Activated T-helper 1 cell treated with Interleukin-2 at 50 U/mL for 16 hours (primary cell): ENCODE measurements around the gene SOBP.
"Not testable (repeated sequence)": the region's sequence is repeated elsewhere in the genome, so short reads cannot be mapped to it uniquely, and the experiment has no call there.

Source experiments
- DNase-seq: peaks from one replicate; pipeline ENCODE4 v3.0.0-alpha.2; 2020; ENCODE audit warnings: low read depth

SOBP gene

GRCh38 chr6:107489636-107490565 is at the start of gene SOBP:
Gene SOBP (plus strand): TSS chr6:107490117. CDS start chr6:107490617, 500 bp downstream.
- no peak for DNase-seq

GRCh38 chr6:107440936-107441335 is 49.0 kb upstream of the SOBP start:
- DNase-seq = no peak

- no peak for DNase-seq
These were observed 48.2 kb upstream of the SOBP start for GRCh38 chr6:107441682-107442081.

GRCh38 chr6:107442938-107443607 is 46.8 kb upstream of the SOBP start:
- no peak for DNase-seq

GRCh38 chr6:107443608-107444267 is 46.2 kb upstream of the SOBP start:
- no peak for DNase-seq

- no peak for DNase-seq
These were observed 45.6 kb upstream of the SOBP start for GRCh38 chr6:107444277-107444676.

GRCh38 chr6:107447663-107448216 is 42.2 kb upstream of the SOBP start:
- no peak for DNase-seq

- no peak for DNase-seq
These were observed 41.1 kb upstream of the SOBP start for GRCh38 chr6:107448776-107449175.

- DNase-seq = peak; percentile 2
These were observed 31.1 kb upstream of the SOBP start for GRCh38 chr6:107458672-107459282.

GRCh38 chr6:107459283-107460082 is 30.4 kb upstream of the SOBP start, which contains the start of gene PDSS2:
Gene PDSS2 (minus strand): TSS chr6:107459564. CDS start chr6:107459285, 279 bp downstream.
- DNase-seq = peak; percentile 90

GRCh38 chr6:107460083-107460631 is 29.8 kb upstream of the SOBP start:
- DNase-seq = no peak

- DNase-seq = no peak
These were observed 23.9 kb upstream of the SOBP start for GRCh38 chr6:107466062-107466461.

GRCh38 chr6:107470364-107470763 is 19.6 kb upstream of the SOBP start:
- no peak for DNase-seq

- DNase-seq = no peak
These were observed 16.3 kb upstream of the SOBP start for GRCh38 chr6:107473660-107474059.

GRCh38 chr6:107475360-107475759 is 14.6 kb upstream of the SOBP start:
- not testable (repeated sequence) for DNase-seq

- not testable (repeated sequence) for DNase-seq
These were observed 14.1 kb upstream of the SOBP start for GRCh38 chr6:107475826-107476225.

- no peak for DNase-seq
These were observed 10.7 kb upstream of the SOBP start for GRCh38 chr6:107479089-107479690.

GRCh38 chr6:107485157-107485556 is 4.8 kb upstream of the SOBP start:
- DNase-seq = no peak

GRCh38 chr6:107488174-107488874 is 1.6 kb upstream of the SOBP start:
- DNase-seq = no peak
